Subcutaneous abdominal adipose tissue (tissue), 5 donors: ENCODE measurements around the gene SMC4.
A peak's percentile ranks its signal among the peaks of the same experiment; 100 is the strongest.

ENCODE experiments used
- H3K27ac ChIP-seq: one replicate; pipeline ENCODE4 v1.7.0; 2013; ENCODE audit warnings: low read depth, mild to moderate bottlenecking, inconsistent platforms, low read length, moderate library complexity
- H3K27me3 ChIP-seq, 5 donors: one replicate each; pipeline ENCODE4 v1.7.0; 2013; ENCODE audit warnings: low read length in 5 of 5, inconsistent platforms in 1 of 5; ENCODE audit not compliant: control insufficient read depth in 5 of 5, insufficient read depth in 4 of 5
- H3K36me3 ChIP-seq, 5 donors: one replicate each; pipeline ENCODE4 v1.7.0; 2013; ENCODE audit warnings: low read length in 5 of 5; ENCODE audit not compliant: control insufficient read depth in 5 of 5, insufficient read depth in 5 of 5
- H3K4me1 ChIP-seq, 5 donors: one replicate each; pipeline ENCODE4 v1.7.0; 2013; ENCODE audit warnings: low read length in 5 of 5, mild to moderate bottlenecking in 3 of 5, moderate library complexity in 1 of 5; ENCODE audit not compliant: control insufficient read depth in 5 of 5, insufficient read depth in 5 of 5
- H3K4me3 ChIP-seq, 5 donors: one replicate each; pipeline ENCODE4 v1.7.0; 2013; ENCODE audit warnings: low read length in 5 of 5, low read depth in 1 of 5
- H3K9ac ChIP-seq, 5 donors: one replicate each; pipeline ENCODE4 v1.7.0; 2013; ENCODE audit warnings: low read length in 5 of 5, mild to moderate bottlenecking in 4 of 5, moderate library complexity in 3 of 5
- H3K9me3 ChIP-seq, 5 donors: one replicate each; pipeline ENCODE4 v1.7.0; 2013; ENCODE audit warnings: low read length in 5 of 5; ENCODE audit not compliant: control insufficient read depth in 5 of 5
- donor health status: healthy.
- donor health status: healthy.
- donor health status: healthy.
- donor health status: healthy.
- donor health status: healthy.

SMC4 gene

GRCh38 chr3:160437083-160437455, 37.6 kb downstream of the SMC4 start:
- Histone ChIP-seq H3K9ac (no peak overlapping the region), H3K36me3 (peaks cover 16 to 23% (median 20%) of the 10 kb centered on the region in 5 donors), H3K27me3 (no peaks in the 10 kb centered on the region), H3K4me1 (no peaks in the 10 kb centered on the region), H3K27ac (no peak overlapping the region), H3K4me3 (no peak overlapping the region), H3K9me3 (no peaks in the 10 kb centered on the region)

DNA sequence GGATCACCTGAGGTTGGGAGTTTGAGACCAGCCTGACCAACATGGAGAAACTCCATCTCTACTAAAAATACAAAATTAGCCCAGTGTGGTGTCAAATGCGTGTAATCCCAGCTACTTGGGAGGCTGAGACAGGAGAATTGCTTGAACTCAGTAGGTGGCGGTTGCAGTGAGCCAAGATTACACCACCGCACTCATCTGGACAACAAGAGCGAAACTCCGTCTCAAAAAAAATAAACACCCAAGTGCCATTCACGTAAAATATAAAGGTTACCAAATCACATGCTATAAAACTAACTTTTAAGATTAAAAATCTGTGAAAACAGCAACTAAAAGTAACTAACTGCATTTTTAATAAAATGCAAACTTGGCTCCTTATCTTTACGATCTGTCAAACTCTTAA, 41.2 kb downstream of the SMC4 start:
- Histone ChIP-seq H3K4me1 (no peaks in the 10 kb centered on the region), H3K27me3 (no peaks in the 10 kb centered on the region), H3K27ac (no peak overlapping the region), H3K36me3 (no peaks in the 10 kb centered on the region), H3K4me3 (no peak overlapping the region), H3K9ac (no peak overlapping the region), H3K9me3 (no peaks in the 10 kb centered on the region)

DNA sequence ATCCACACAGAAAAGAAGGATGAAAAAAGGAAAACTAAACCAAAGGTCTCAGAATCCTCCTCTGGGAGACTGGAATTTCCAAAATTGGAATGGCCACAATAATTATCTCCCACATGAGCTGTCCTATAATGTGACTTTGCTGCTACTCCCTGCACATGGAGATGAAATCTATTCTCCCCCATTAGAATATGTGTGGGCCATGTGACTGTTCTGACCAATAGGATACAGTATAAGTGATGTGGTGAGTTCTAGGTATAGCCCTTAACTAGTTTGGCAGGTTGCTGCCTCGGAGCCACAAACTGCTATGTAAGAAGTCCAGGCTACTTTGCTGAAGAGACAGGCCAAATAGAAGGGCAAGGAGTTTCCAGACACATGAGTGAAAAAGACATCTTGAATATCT, 45.0 kb downstream of the SMC4 start:
- Histone ChIP-seq H3K4me1 (peaks cover 0 to 6% (median 4%) of the 10 kb centered on the region in 5 donors), H3K27me3 (peaks cover 1 to 7% (median 6%) of the 10 kb centered on the region in 5 donors), H3K4me3 (no peak overlapping the region), H3K27ac (no peak overlapping the region), H3K9ac (no peak overlapping the region), H3K9me3 (peaks cover 0 to 3% (median 0%) of the 10 kb centered on the region in 5 donors), H3K36me3 (no peaks in the 10 kb centered on the region)

GRCh38 chr3:160445854-160446253, 46.4 kb downstream of the SMC4 start:
- peaks cover 0 to 7% (median 0%) of the 10 kb centered on the region in 5 donors for H3K9me3 ChIP-seq
- H3K36me3 ChIP-seq, result no peaks in the 10 kb centered on the region
- H3K4me1 ChIP-seq, result peaks cover 0 to 16% (median 13%) of the 10 kb centered on the region in 5 donors
- H3K27me3 ChIP-seq, result peaks cover 6 to 19% (median 14%) of the 10 kb centered on the region in 5 donors
- H3K4me3 ChIP-seq, result no peak overlapping the region
- H3K9ac ChIP-seq, result no peak overlapping the region
- H3K27ac ChIP-seq, result no peak overlapping the region

- Histone ChIP-seq H3K36me3 (no peaks in the 10 kb centered on the region), H3K9me3 (peaks cover 0 to 7% (median 0%) of the 10 kb centered on the region in 5 donors), H3K27ac (no peak overlapping the region), H3K4me3 (no peak overlapping the region), H3K4me1 (peaks cover 0 to 16% (median 13%) of the 10 kb centered on the region in 5 donors), H3K9ac (no peak overlapping the region), H3K27me3 (peaks cover 6 to 19% (median 14%) of the 10 kb centered on the region in 5 donors)
These were observed 47.1 kb downstream of the SMC4 start for GRCh38 chr3:160446522-160447056.

DNA sequence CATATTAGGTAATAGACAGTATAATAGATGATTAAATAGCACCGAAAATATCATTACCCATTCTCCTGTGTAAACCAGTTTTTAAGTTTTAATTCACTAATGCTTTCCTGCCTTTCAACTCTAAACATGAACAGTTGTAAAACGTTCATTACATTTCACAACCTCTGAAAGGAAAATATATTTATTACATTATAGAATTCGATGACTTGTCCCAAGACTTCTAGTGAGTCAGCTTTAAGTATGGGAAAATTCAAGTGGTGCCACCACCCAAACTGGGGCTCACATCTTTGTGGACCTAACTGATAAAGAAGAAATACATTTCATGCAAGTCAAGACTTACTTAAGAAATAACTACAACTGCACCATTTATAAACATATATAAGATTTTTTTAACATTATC, 48.1 kb downstream of the SMC4 start:
- Histone ChIP-seq H3K4me3 (no peak overlapping the region), H3K36me3 (no peaks in the 10 kb centered on the region), H3K4me1 (peaks cover 0 to 16% (median 13%) of the 10 kb centered on the region in 5 donors), H3K9ac (no peak overlapping the region), H3K27me3 (peaks cover 6 to 19% (median 14%) of the 10 kb centered on the region in 5 donors), H3K27ac (no peak overlapping the region), H3K9me3 (peaks cover 0 to 7% (median 0%) of the 10 kb centered on the region in 5 donors)

GRCh38 chr3:160448845-160449635, 49.6 kb downstream of the SMC4 start:
- no peak overlapping the region for H3K27ac ChIP-seq
- no peaks in the 10 kb centered on the region for H3K36me3 ChIP-seq
- peaks cover 0 to 7% (median 0%) of the 10 kb centered on the region in 5 donors for H3K9me3 ChIP-seq
- peaks cover 0 to 16% (median 13%) of the 10 kb centered on the region in 5 donors for H3K4me1 ChIP-seq
- H3K27me3 ChIP-seq, result peaks cover 6 to 19% (median 14%) of the 10 kb centered on the region in 5 donors
- peak overlapping the region; percentile 49 to 77 (median 66) for H3K4me3 ChIP-seq
- H3K9ac ChIP-seq, result peak overlapping the region in 1 of 5 donors; percentile 6

GRCh38 chr3:160449636-160450598, 50.5 kb downstream of the SMC4 start, which contains the start of gene TRIM59:
TRIM59 (minus strand) TSS chr3:160449786; CDS start chr3:160439183, 10,603 bp downstream.
- Histone ChIP-seq H3K9ac (peak within 1 kb of the TSS in 1 of 5 donors; percentile 6), H3K4me1 (peaks cover 0 to 16% (median 13%) of the 10 kb centered on the region in 5 donors), H3K9me3 (peaks cover 0 to 7% (median 0%) of the 10 kb centered on the region in 5 donors), H3K36me3 (no peaks in the 10 kb centered on the region), H3K27me3 (peaks cover 6 to 19% (median 14%) of the 10 kb centered on the region in 5 donors), H3K27ac (no peak within 1 kb of the TSS), H3K4me3 (peak within 1 kb of the TSS; percentile 49 to 77 (median 66))

DNA sequence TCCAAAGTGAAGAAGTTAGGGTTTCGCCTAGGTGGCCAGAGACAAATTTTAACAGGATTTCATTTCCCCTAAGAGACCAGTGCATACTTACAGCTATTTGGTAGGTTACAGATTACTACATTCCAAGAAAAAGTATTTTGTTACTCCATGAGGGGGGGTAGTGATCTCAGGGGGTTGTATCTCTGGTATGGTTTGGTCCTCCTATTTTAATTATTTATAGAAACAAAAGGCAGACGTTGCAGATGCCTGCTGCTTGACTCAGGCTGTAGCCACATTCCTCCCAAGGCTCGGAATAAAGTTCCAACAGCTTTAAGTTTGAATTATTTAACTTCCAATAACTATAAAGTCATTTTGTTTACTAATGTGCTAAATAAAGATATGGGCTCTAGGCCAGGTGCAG, 51.4 kb downstream of the SMC4 start:
- no peak overlapping the region for H3K4me3 ChIP-seq
- peaks cover 0 to 7% (median 0%) of the 10 kb centered on the region in 5 donors for H3K9me3 ChIP-seq
- no peaks in the 10 kb centered on the region for H3K36me3 ChIP-seq
- no peak overlapping the region for H3K27ac ChIP-seq
- peaks cover 0 to 16% (median 13%) of the 10 kb centered on the region in 5 donors for H3K4me1 ChIP-seq
- peaks cover 6 to 19% (median 14%) of the 10 kb centered on the region in 5 donors for H3K27me3 ChIP-seq
- no peak overlapping the region for H3K9ac ChIP-seq
